ENCODE data around the gene PNLIPRP1.

DNA sequence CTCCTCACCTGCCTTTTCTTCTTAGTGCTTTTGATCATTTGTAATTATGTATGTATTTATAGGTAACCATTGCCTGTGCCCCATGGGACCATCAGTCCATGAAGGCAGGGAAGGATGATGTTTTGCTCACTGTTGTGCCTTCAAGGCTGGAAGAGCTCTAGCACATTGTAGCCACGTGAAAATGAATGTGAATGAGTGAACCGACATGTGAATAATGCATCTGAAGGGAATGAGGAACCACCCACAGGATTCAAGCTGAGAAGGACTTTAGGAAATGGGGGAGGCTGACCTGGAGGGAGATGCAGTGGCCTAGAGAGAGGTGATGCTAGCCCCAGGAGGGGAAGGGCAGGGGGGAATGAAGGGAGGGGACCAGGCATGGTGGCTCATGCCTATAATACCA is 24.0 kb downstream of the PNLIPRP1 start:
- no peak for TF ChIP-seq RCOR1 (IDR thresholded peaks at IDR 0.05; ENCODE audit: insufficient replicate concordance, low read length)
- TF ChIP-seq, protein P1, sequence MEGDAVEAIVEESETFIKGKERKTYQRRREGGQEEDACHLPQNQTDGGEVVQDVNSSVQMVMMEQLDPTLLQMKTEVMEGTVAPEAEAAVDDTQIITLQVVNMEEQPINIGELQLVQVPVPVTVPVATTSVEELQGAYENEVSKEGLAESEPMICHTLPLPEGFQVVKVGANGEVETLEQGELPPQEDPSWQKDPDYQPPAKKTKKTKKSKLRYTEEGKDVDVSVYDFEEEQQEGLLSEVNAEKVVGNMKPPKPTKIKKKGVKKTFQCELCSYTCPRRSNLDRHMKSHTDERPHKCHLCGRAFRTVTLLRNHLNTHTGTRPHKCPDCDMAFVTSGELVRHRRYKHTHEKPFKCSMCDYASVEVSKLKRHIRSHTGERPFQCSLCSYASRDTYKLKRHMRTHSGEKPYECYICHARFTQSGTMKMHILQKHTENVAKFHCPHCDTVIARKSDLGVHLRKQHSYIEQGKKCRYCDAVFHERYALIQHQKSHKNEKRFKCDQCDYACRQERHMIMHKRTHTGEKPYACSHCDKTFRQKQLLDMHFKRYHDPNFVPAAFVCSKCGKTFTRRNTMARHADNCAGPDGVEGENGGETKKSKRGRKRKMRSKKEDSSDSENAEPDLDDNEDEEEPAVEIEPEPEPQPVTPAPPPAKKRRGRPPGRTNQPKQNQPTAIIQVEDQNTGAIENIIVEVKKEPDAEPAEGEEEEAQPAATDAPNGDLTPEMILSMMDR (conservative IDR thresholded peaks at IDR 0.05; ENCODE audit: low read depth, low read length) = no peak
- TF ChIP-seq MAFK (IDR thresholded peaks at IDR 0.05; ENCODE audit: low read depth, low read length) = no peak
- no peak for TF ChIP-seq POLR2A (IDR thresholded peaks at IDR 0.05; ENCODE audit: low read depth, low read length)
- TF ChIP-seq, protein P2, sequence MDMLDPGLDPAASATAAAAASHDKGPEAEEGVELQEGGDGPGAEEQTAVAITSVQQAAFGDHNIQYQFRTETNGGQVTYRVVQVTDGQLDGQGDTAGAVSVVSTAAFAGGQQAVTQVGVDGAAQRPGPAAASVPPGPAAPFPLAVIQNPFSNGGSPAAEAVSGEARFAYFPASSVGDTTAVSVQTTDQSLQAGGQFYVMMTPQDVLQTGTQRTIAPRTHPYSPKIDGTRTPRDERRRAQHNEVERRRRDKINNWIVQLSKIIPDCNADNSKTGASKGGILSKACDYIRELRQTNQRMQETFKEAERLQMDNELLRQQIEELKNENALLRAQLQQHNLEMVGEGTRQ (IDR thresholded peaks at IDR 0.05; ENCODE audit: low read depth, low read length) = no peak
- TF ChIP-seq MAZ (IDR thresholded peaks at IDR 0.05; ENCODE audit: borderline replicate concordance, low read depth, low read length) = no peak

All from IMR-90 (cell line).